HFF-Myc (cell line): ENCODE results near the gene ITGAX.

Source experiments
- DNase-seq: peaks from one replicate; pipeline ENCODE4 v3.0.0-alpha.2; 2011; ENCODE audit warnings: low read depth; ENCODE audit errors: extremely low read depth
- H3K4me3 ChIP-seq: replicated peaks from 2 replicates; pipeline ENCODE4 v1.5.1; 2011; ENCODE audit warnings: low read depth, mild to moderate bottlenecking, control low read depth, low read length
- TF ChIP-seq, protein P1 (sequence below): IDR thresholded peaks from 2 replicates; pipeline ENCODE4 v1.5.1; 2012; ENCODE audit warnings: mild to moderate bottlenecking, low read depth, low read length, control low read depth; ENCODE audit errors: missing control alignments

Gene ITGAX

DNA sequence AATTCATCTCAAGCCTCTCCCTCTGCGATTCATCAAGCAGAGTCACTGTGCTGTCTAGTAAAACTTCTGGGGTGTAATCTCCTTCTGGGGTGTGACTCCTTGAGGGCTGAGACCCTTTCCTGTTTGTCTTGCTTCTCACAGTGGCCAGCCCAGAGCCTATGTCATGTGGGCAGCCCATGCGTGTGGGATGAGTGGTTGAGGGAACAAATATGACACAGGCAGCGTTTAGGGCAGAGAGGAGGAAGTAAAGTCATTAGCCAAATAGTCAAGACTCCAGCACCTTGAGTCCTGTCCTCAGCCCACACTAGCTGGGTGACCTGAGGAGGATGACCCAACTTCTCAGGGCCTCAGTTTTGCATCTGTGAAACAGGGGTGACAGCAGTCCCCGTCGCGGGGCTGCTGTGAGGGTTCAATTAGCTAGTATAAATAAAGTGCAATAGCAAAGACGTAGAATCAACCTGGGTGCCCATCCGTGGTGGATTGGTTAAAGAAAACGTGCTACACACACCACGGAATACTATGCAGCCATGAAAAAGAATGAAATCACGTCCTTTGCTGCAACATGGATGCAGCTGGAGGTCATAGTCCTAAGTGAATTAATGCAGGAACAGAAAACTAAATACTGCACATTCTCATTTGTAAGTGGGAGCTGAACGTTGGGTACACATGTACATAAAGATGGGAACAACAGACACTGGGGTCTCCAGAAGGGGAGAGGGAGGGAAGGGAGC is 4.5 kb upstream of the ITGAX start:
- no peak overlapping the region for H3K4me3 ChIP-seq
- TF ChIP-seq, protein P1, sequence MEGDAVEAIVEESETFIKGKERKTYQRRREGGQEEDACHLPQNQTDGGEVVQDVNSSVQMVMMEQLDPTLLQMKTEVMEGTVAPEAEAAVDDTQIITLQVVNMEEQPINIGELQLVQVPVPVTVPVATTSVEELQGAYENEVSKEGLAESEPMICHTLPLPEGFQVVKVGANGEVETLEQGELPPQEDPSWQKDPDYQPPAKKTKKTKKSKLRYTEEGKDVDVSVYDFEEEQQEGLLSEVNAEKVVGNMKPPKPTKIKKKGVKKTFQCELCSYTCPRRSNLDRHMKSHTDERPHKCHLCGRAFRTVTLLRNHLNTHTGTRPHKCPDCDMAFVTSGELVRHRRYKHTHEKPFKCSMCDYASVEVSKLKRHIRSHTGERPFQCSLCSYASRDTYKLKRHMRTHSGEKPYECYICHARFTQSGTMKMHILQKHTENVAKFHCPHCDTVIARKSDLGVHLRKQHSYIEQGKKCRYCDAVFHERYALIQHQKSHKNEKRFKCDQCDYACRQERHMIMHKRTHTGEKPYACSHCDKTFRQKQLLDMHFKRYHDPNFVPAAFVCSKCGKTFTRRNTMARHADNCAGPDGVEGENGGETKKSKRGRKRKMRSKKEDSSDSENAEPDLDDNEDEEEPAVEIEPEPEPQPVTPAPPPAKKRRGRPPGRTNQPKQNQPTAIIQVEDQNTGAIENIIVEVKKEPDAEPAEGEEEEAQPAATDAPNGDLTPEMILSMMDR, result no peak
- DNase-seq, result no peak

DNA sequence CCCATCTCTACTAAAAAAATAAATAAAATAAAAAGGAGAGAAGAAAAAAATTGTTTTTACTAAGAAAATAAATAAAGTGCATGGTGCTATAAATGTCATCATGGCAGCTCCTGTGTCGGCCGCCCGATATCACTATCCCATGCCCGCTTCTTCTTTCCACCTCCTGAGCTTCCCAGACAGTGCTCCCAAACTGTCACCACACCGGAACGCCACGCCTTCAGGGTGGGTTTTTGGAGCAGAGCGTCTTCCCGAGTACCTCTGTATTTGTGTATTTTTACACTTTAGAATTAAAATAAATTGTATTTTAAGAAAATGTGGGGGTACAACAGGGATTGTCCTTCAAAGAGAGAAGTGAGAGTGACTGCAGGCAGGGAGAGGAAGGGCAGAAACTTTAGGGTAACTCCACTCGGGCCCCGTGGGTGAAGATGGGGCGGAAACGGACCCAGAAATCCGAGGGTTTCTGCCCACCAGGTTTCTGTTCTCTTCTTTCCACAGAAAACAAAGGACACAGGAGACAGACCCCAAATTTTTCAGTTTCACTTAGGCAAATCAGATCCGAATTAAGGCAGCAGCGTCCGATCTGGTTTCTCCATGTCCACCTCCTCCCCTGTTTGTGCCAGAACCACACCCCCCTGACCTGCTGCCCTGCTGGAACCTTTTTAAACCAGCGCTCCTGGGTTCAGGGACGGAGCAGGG is 3.6 kb upstream of the ITGAX start:
- no peak for DNase-seq
- no peak overlapping the region for H3K4me3 ChIP-seq
- TF ChIP-seq, protein P1, result no peak

DNA sequence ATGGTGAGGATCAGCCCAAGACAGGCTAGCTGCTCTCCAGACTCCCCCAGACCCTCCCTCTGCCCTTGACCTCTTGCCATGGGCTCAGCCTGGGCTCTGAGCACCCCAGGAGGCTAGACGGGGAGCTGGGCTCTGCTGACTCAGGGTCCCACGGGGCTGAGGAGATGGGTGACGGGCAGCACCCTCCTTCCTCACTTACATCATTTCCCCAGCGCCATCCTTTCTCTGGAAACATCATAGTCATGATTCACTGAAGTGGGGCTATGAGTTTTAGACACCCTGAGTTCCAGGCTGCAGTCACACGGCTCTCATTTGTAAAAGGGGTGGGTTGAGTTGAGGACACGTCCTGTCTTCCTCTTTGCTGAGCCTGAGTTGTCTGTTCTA is 3.0 kb upstream of the ITGAX start:
- no peak overlapping the region for H3K4me3 ChIP-seq
- no peak for DNase-seq
- TF ChIP-seq, protein P1, result no peak

DNA sequence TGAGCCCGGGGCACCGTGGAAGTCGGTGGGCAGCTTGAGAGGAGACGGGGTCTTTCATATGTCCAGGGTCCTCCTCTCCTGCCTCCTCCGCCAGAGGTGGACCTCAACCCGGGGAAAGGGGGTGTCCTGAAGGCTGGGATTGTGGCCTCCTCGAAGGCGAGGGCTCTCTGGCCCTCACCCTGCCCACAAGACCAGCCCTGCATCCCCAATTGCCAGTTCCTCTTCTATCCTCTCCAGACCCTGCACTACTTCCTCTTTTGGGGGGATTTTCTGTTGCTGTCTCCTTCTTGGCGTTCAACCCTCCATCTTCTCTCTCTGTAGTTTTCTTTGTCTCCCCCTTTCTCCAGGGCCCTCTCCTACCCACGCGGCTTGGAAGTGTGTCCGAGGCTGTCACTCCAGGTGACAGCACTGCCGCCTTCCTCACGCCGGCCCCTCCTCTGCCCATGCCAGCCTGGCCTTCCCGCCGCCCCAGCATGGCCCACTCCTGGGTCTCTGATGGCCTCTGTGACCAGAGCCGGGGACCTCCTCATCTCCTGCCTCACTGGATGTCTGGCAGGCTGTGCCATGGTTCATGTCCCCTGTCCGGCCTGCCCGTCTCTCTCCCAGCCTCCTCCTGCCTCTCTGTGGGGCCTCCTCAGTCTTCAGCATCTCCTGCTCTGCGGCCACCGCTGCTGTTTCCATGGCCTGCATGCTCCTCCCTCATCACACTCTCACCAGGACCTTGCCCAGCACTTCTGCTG is 2.4 kb upstream of the ITGAX start:
- H3K4me3 ChIP-seq, result no peak overlapping the region
- TF ChIP-seq, protein P1, result no peak
- DNase-seq, result no peak

DNA sequence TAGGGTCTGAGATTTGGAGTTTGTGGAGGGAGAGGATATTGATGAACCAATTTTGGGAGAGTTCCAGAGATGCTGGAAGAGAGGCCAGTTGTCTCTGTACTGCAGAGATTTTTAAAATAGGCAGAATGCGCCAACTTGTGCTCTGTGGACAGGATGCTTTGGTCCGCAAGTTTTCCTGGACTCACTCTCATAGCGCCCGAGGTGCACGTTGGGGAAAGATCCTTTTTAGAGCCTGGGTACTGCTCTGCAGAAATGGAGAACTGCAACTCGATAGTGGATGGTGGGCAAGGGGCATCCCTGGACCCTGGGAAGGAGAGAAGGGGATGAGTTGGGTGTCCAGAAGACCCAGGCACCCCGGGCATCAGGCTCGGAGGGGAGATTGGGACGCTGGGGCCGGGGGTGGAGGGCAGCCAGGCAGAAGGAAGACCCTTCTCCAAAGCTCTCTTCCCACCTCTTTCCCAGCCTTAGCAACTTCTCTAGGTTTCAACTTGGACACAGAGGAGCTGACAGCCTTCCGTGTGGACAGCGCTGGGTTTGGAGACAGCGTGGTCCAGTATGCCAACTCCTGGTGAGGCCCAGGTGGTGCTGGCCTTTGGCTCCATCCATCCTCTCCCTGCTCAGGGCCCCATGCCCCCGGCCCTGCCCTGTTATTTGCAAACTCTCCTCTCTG is 590 bp downstream of the ITGAX start:
- TF ChIP-seq, protein P1, result no peak
- no peak overlapping the region for H3K4me3 ChIP-seq
- no peak for DNase-seq

DNA sequence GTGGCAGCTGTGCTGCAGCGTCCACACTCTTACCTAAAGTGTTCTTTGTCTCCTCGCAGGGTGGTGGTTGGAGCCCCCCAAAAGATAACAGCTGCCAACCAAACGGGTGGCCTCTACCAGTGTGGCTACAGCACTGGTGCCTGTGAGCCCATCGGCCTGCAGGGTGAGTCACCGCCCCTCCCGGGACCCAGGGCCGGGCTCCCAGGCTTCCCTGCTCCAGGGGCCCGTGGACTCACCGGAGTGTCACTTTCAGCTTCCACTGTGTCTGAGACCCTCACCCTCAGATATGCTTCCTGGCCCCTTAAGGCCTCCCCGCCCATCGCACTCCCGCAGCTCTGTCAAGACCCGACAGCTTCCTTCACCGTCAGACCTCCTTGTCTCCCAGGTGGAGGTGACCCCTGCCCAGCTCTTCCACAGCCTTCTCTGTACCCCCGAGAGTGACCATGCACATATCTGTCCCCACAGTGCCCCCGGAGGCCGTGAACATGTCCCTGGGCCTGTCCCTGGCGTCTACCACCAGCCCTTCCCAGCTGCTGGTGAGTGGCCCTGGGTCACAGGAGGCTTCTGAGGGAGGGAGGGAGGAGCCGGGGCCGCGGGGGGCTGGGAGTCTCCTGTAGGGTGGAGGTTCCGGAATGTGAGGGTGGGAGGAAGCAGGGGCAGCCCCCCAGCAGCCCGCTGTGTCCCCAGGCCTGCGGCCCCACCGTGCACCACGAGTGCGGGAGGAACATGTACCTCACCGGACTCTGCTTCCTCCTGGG is 1.8 kb downstream of the ITGAX start:
- no peak for DNase-seq
- TF ChIP-seq, protein P1, result no peak
- H3K4me3 ChIP-seq, result no peak overlapping the region
